ENCODE data around the gene HEATR1. TPM values are rescaled to one million over a fixed set of nuclear protein-coding genes. Genes with fewer than 3 reads are reported as not detected.

HEATR1 gene
- total and polyA plus RNA-seq, 12 donors = 3.5 to 50.8 (median 23.1) TPM

DNA sequence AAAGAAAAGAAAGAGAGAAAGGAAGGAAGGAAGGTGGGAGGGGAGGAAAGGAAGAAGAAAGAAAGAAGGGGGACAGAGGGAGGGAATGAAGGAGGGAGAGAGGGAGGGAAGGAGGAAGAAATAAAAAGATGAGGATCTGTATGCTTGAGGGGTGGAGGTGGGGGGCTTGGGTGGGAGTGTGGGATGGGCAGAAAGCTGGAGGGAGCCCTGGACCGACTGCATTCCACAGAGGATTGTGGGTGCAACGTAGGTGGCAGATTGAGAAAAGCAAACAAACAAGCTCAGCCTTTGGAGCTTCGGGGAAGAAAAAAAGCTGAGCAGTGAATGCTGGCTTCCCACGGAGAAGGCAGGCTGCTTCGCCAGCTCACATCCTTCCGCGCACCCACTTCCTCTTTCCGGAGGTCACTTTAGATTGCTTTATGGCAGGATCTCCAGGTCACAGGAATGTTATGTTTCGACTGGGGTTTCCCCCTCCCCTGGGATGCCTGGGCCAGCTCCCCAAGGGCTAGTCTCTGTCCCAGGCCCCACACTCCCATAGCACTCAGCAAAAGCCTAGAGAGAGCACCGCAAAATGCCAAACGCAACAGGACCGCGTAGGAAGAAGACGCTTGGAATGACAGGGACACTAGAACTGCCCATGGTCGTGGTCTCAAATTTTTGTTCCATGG, 101.2 kb downstream of the HEATR1 start:
- TF ChIP-seq, protein P1, sequence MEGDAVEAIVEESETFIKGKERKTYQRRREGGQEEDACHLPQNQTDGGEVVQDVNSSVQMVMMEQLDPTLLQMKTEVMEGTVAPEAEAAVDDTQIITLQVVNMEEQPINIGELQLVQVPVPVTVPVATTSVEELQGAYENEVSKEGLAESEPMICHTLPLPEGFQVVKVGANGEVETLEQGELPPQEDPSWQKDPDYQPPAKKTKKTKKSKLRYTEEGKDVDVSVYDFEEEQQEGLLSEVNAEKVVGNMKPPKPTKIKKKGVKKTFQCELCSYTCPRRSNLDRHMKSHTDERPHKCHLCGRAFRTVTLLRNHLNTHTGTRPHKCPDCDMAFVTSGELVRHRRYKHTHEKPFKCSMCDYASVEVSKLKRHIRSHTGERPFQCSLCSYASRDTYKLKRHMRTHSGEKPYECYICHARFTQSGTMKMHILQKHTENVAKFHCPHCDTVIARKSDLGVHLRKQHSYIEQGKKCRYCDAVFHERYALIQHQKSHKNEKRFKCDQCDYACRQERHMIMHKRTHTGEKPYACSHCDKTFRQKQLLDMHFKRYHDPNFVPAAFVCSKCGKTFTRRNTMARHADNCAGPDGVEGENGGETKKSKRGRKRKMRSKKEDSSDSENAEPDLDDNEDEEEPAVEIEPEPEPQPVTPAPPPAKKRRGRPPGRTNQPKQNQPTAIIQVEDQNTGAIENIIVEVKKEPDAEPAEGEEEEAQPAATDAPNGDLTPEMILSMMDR (IDR thresholded peaks at IDR 0.05) = no peak
- TF ChIP-seq POLR2A (IDR thresholded peaks at IDR 0.05) = no peak
- peak overlapping the region in 2 of 5 donors; percentile 32 for H3K27ac ChIP-seq
- intact Hi-C loops (cut with DNase I) = no loop called here
- no peaks in the 10 kb centered on the region for H3K36me3 ChIP-seq (replicated peaks in 1 of 2)
- DNase-seq = peak; percentile 36 to 74 (median 55)
- 8 to 20% (median 15%) methylated on average over 15 of the region's 15 CpGs for whole genome bisulfite sequencing, 4 donors
- peaks cover 0 to 3% of the 10 kb centered on the region in 2 donors for H3K4me1 ChIP-seq (replicated peaks in 1 of 2)
- no peaks in the 10 kb centered on the region for H3K9me3 ChIP-seq (replicated peaks in 1 of 3)
- H3K27me3 ChIP-seq = no peaks in the 10 kb centered on the region
- H3K4me3 ChIP-seq = peak overlapping the region in 1 of 4 donors; percentile 9

DNA sequence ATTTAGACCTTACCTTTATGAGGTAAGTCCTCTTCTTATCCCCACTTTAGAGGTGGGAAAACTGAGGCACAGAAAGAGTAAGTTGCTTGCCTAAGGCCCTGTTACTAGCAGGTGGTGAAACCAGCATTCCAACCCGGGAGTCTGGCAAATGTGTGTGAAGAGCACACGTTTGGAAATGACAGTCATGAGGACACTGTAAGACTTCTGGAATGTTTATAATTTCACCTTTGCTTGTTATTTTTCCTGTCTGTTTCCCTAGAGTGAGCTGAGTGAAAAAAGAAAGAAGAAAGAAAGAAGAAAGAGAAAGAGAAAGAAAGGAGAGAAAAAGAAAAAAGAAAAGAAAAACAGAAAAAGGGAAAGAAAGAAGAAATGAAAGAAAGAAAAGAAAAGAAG, 101.7 kb downstream of the HEATR1 start:
- TF ChIP-seq POLR2A (IDR thresholded peaks at IDR 0.05) = no peak
- TF ChIP-seq, protein P1 (IDR thresholded peaks at IDR 0.05) = no peak
- Histone ChIP-seq H3K36me3 (replicated peaks in 1 of 2) (no peaks in the 10 kb centered on the region), H3K4me3 (no peak overlapping the region), H3K4me1 (replicated peaks in 1 of 2) (peaks cover 0 to 3% of the 10 kb centered on the region in 2 donors), H3K27ac (peak overlapping the region in 1 of 5 donors; percentile 32), H3K27me3 (no peaks in the 10 kb centered on the region), H3K9me3 (replicated peaks in 1 of 3) (no peaks in the 10 kb centered on the region)
- 26 to 43% (median 36%) methylated on average over 2 of the region's 2 CpGs for WGBS, 4 donors
- intact Hi-C loops (cut with DNase I) = no loop called here
- no peak for DNase-seq

DNA sequence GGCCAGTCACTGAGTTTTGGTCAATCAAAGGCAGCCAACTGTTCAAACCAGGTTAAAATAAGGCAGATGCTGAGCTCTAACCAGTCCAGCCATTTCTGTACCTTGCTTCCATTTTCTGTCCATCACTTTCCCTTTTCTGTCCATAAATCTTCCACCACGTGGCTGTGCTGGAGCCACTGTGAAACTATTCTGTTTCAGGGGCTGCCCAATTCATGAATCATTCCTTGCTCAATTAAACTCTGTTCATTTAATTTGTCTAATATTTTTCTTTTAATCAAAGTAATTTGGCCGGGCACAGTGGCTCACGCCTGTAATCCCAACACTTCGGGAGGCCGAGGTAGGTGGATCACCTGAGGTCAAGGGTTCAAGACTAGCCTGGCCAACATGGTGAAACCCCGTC, 103.2 kb downstream of the HEATR1 start:
- intact Hi-C loops (cut with DNase I) = no loop called here
- Histone ChIP-seq H3K4me1 (replicated peaks in 1 of 2) (peaks cover 0 to 3% of the 10 kb centered on the region in 2 donors), H3K36me3 (replicated peaks in 1 of 2) (no peaks in the 10 kb centered on the region), H3K9me3 (replicated peaks in 1 of 3) (no peaks in the 10 kb centered on the region), H3K4me3 (no peak overlapping the region), H3K27me3 (no peaks in the 10 kb centered on the region), H3K27ac (no peak overlapping the region)
- DNase-seq = no peak
- TF ChIP-seq, protein P1 (IDR thresholded peaks at IDR 0.05) = no peak
- no peak for TF ChIP-seq POLR2A (IDR thresholded peaks at IDR 0.05)
- 83 to 87% (median 85%) methylated on average over 6 of the region's 6 CpGs for WGBS, 4 donors

Other genes with a start within 250 kb of the HEATR1 start
- gene EDARADD, start 210.2 kb downstream of the HEATR1 start, total RNA-seq = 1 to 10 TPM in 1 of 9 donors, under 1 TPM in 7, not detected in 1; 0.14 to 1.2 (median 0.42) TPM
- gene EDARADD, start 210.2 kb downstream of the HEATR1 start, polyA plus RNA-seq = under 1 TPM; 0.03 to 0.26 (median 0.16) TPM
- gene LGALS8, start 80.5 kb downstream of the HEATR1 start, total RNA-seq = 100 to 1,000 TPM in 1 of 9 donors, 10 to 100 TPM in 8; 32.6 to 100 (median 56.7) TPM
- 10 to 100 TPM; 23.2 to 56.0 (median 25.5) TPM for gene LGALS8, start 80.5 kb downstream of the HEATR1 start, polyA plus RNA-seq
- under 1 TPM in 7 of 9 donors, not detected in 2; under 0.01 to 0.91 (median 0.27) TPM for gene ACTN2, start 82.0 kb upstream of the HEATR1 start, total RNA-seq
- 1 to 10 TPM in 1 of 3 donors, under 1 TPM in 2; 0.09 to 1.0 (median 0.56) TPM for gene ACTN2, start 82.0 kb upstream of the HEATR1 start, polyA plus RNA-seq
- gene MTR, start 190.8 kb upstream of the HEATR1 start, total RNA-seq = 10 to 100 TPM; 17.2 to 44.3 (median 28.6) TPM
- gene MTR, start 190.8 kb upstream of the HEATR1 start, polyA plus RNA-seq = 10 to 100 TPM in 1 of 3 donors, 1 to 10 TPM in 2; 7.8 to 11.8 (median 9.3) TPM

Measured in adrenal gland (tissue), 12 donors.